UCSD-AML1 (cell line): ENCODE data around the gene MSL3.

Source experiments
- DNase-seq: peaks from one replicate; lab custom pipeline; 2025; ENCODE audit not compliant: unreplicated experiment; lab: John Stamatoyannopoulos, UW

The MSL3 gene

DNA sequence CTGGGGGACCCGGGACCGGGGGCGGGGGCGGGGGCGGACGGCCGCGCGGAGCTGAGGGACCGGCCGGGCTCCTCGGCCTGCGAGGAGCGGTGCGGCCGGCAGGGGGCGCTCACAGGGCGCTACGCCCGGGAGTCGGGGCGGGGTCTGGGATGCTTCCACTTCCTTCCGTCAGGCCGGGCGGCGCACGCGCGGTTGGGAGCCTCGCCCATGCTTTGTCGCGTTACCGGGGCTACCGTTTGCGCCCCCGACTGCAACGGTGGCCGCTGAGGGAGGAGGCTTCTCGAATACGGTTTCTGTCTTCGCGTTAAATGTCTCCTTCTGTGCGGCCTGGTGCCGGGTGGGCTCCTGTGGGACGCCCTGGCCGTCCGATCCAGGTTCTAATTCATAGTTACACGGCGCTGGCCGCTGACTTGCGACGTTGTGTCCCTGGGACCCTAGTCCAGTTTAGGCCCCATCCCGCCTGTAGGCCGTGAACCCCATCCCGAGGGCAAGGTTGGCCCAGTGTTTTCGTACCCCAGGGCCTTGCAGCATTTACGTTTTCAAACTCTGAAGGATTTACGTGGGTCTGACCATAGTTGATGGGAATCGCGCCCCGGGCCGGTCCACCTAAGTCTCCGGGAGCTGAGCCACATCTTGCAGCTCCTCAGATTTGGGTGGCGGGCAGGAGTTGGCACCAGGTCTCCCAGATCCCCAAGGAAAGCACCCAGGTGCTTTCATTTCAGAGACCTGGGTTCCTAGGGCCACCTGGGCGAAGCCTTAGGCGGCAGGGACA, 549 bp downstream of the MSL3 start:
- DNase-seq: peak; percentile 83

DNA sequence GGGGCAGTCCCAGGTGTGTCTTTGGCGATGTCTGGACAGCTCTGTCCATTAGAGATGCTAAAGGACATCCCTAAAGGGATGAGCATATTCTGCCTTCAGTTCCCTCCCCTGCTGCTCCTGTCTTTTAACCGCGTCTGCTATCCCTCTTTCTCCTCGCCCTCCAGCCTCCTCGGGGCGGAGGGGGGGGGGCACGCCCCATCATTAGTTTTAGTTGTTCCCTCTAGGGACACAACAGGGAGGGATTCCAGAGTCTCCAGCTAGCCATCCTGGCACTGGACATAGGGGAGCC, 1.1 kb downstream of the MSL3 start:
- DNase-seq: no peak

DNA sequence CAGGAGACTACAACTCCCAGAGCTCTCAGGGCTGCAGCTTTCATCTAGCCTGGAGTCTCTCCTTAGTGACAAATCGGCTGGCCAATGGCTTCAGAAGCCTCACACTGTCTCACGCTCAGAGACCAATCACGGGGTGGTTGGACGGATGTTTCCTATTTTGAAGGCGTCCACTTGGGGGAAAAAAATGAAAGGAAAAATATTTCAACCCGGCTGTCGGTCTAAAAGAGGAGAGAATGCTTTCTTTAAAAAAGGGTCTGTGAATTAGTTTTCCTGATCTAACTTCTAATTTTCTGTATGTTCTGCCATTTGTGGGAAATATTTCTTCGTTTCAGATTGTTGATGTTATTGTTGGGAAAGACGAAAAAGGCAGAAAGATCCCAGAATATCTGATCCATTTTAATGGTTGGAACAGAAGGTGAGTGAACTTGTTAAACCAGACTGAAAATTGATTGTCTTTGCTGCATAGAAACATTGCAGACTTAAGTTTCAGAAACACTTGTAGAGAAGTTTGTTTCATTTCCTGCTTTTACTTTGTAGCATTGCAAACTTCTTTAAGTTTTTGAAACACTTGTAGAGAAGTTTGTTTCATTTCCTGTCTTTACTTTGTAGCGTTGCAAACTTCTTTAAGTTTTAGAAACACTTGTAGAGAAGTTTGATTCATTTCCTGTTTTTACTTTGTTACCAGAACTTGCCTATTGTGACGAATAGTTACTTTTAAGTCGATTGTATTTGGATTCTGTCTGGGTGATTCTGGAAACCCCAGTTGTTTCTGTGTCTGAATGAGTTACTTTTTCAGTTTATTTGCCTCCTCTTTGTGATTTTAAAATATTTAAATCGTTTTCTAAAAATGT, 1.6 kb downstream of the MSL3 start:
- DNase-seq: peak; percentile 77

DNA sequence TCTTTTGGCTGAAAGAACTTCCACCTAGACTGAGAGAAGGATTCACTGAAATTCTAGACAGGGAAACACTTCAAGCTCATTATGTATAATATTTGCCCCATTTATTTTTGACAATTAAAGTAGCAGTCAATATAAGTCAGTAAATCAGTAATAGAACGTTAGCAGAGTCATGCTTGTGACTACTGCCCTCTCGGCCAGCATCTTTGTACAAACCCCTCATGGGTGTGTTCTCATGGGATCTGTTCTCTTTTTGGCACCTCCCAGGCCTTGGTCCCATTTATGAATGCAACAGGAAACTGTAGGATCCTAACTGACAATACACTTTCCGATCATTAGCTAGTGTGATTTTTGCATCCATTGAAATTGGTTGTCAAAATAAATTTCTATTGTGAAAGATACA, 2.9 kb downstream of the MSL3 start:
- DNase-seq: no peak

DNA sequence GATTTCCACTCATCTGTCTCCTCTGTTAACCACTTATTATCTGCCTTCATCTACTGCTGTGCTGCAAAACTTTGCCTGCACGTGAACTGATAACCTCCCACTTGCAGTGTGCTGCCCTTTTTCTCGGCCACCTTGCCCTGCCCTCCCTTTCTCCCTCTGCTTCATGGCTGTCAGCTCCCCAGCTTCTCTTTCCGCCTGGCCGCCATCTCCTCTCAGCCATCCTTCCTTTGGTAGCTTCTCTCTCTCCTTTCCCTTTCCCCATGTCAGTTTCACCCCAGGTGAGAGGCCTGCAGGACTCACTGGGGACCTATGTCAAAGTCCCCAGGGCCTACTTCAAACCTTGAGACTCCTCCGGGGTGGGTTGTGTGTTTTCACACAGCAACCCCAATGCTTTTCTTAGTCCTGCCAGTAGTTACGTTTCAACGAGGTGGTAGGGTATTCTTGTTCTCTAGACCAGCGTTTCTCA, 6.6 kb downstream of the MSL3 start:
- DNase-seq: no peak

DNA sequence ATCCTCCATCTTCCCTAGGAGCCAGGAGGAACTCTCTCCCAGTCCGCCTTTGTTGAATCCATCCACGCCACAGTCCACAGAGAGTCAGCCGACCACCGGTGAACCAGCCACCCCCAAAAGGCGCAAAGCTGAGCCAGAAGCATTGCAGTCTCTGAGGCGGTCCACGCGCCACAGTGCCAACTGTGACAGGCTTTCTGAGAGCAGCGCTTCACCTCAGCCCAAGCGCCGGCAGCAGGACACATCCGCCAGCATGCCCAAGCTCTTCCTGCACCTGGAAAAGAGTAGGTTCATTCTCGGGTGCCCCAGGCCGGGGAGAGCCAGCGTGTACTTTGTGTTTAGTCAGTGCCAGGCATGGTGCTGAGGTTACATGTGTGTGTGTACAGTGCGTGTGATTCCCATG, 7.4 kb downstream of the MSL3 start:
- DNase-seq: no peak

DNA sequence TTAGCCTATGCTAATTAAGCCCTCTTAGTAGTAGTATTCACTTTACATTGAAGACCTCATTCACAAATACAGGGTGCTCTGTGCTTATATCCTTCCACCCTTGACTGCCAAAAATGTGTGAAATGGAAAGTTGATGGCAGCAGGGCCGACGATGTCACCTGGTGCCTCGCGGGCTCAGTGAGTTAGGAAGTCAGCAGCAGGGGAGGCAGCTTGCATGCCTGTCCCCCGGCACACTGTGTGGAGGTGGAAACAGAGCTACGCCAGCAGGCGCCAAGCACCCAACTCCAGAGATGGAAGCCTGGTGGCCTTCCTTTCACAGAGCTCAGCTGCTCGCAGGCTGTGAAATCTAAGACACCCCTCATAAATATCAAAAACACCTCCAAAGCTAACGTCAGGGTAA, 8.4 kb downstream of the MSL3 start:
- DNase-seq: no peak

DNA sequence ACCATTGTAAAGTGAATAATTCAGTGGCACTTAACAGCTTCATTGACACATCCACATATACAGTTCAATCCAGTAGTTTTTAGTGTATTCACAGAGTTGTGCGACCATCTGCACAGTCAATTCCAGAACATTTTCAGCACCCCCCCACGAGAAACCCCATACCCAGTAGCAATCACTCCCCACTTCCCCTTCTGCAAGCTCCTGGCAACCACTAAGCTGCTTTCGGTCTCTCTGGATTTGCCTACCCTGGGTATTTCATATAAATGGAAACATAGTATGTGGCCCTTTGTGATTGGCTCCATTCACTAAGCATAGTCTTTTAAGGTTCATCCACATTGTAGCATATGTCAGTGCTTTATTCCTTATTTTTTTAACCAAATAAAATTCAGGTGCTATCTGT, 10.0 kb downstream of the MSL3 start:
- DNase-seq: no peak

DNA sequence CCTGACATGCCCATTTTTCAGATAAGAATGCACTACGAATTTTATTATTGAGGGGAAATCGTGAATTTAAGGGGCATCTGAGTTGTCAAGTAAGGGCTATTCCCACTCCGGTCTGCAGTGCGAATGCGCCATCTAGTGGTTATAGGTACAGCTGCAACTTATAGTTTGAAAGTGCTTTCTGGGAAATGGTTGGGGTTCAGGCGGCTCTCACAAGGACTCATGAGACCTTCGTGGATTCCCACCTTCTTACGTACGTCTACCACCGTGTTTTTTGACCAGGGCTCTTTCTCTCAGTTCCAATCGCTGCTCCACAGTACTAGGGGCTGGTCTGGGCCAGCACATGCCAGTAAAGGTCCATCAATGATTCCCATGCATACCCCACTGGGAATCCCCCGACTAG, 12.3 kb downstream of the MSL3 start:
- DNase-seq: peak; percentile 19

DNA sequence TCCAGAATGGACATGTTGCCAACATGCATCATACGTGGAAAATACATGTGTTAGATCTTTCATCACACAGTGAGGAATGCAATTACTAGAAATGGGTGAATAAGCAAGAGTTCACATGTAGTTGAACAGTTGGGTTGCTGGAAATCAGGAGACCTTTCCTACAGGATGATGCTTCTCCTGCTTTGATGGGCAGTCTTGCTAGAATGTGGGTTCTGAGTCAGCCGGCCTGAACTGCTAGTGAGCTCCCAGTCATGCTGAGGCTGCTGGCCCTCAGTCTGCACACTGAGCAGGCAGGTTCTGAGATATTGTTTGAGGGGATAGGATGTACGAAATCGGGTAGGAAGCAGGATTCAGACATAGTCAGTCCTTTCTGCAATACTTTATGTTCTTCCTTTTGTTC, 20.2 kb downstream of the MSL3 start:
- no peak for DNase-seq

DNA sequence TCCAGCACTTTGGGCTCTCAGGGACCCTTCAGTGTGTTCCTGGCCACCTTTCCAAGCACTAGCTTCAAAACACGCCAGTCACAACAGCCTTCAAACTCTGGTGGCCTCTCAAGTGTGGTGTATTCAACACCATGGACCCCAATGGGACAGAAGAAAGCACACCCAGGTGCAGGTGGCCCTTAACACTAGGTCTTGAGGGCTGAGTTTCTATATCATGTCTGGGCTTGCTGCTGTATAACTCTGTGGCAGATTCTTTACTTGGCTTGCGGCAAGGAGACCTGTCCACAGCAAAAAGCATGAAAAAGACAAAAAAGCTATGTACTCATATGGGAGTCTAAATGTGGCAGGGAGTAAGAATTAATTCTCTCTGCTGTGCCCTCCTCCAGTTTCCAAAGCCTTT, 23.1 kb downstream of the MSL3 start:
- no peak for DNase-seq

DNA sequence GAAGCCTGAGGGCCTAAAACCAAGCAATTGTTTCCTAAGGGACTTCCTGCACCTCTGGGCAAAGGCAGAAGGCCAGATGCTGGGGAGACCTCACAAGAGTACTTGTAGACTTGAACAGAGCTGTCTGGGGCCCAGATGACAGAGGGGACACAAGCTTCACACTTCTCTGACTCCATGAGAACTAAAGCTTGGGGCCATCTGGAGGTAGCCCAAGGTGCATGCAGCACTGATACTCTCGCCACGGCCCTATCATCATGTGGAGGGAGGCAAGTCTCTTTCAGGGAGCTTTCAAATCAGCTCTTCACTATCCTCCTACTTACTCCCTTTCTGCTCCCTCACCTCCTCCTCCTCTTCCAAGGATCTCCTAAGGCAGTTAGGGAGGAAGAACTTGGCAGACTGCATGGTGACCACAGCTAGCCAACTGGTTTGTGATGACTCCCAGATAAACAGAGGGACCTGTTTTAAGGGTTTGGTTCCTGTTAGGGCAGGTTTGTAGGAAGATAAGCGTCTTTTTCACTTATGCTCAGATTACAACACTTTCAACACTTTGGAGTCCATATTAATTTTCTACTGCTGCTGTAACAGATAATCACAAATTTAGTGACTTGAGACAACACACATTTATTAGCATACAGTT, 23.8 kb downstream of the MSL3 start:
- DNase-seq: no peak

DNA sequence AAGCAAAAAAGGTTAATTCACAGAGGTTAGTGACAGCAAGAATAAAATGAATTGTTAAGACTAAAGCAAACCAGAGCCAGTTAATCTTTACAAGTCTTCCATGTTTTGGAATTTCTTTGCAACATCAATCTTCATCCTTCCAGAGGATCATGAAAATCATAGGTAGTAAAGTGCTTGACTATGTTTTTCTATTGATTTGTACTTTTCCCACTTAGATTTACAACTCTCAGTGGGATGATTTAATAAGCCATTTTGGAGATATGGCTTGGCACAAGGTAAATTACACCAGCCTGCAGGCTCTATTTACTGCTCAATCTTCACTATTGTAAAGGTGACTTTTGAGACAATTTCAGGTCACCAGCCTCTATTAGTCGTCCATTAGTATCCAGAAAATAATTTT, 26.5 kb downstream of the MSL3 start:
- no peak for DNase-seq

DNA sequence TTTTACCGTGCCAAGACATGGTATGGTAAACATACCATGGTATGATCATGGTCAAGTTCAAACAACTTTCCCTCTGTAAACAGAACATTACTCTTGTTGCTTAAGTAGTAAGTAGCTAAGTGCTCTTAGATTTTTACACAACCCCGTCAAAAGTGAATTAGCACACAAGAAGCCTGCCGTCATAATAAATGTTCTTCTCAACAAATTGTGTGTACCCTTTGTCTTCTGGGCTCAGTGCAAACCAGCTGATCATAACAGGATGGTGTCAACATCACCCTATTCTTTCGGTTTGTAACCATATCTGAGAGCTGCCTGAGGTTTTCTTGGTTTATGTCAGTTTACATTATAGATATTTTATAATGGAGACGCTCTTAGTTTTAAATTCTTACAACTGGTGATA, 28.8 kb downstream of the MSL3 start:
- DNase-seq: no peak

DNA sequence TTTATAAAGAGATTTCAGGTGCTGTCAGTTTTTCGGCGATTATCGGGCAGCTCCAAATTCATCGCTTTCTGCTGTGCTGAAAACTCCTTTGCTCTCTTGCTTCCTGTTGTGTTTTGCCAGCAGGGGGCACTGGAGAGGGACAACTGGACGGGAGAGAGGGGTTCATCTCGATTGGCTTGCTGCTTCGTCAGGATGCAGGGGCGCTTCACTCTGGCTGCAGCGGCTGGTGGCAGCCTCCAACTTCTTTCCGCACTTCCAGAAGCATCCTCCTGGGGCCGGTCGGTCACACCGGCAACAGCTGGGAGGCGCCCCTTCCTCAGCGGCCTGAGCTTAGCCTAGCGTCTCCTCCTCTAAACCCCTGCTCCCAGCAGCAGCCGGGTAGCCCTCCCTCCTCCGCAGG, 29.5 kb downstream of the MSL3 start:
- DNase-seq: peak; percentile 41

DNA sequence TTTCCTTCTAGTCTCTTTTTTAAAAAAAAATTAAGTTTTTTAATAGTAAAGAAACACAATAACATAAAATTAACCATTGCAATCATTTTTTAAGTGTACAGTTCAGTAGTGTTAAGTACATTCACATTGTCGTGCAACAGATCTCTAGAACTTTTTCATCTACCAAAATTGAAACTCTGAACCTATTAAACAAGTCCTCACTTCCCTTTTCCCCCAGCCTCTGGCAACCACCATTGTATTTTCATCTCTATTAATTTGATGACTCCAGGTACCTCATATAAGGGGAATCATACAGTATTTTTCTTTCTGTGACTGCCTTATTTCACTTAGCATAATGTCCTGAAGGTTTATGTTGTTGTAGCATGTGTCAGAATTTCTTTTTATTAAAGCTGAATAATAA, 31.8 kb downstream of the MSL3 start:
- no peak for DNase-seq

DNA sequence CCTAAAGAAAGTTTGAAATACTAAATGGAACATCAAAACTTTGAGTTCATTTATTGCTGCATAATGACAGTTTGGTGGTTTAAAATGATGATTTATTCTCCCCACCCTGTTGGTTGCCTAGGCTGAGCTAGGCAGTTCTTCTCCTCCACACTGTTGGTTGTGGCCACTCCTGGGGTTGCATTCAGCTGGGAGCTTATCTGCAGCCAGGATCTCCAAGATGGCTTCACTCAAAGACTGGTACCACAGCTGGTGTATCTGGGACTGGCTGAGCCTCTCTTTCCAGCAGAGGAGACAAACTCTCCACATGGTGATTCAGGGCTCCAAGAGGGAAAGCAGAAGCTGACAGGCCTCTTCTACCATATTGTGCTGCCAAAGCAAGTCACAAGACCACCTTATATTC, 33.1 kb downstream of the MSL3 start:
- DNase-seq: no peak

DNA sequence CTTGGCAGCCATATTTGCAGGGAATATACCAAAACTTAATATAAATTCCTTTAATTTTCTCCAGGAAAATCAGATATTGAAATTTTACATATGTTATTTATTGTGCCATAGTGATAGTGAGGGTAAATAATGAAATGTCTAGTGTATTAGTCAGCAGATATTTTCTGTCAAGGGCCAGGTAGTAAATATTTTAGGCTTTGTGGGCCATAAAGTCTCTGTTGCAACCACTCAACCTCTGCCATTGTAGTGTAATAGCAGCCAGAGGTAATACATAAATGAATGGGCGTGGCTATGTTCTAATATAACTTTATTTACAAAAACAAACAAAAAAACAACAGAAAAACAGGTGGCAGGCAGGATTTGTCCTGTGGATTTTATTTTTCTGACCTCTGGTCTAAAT, 33.5 kb downstream of the MSL3 start:
- DNase-seq: no peak

DNA sequence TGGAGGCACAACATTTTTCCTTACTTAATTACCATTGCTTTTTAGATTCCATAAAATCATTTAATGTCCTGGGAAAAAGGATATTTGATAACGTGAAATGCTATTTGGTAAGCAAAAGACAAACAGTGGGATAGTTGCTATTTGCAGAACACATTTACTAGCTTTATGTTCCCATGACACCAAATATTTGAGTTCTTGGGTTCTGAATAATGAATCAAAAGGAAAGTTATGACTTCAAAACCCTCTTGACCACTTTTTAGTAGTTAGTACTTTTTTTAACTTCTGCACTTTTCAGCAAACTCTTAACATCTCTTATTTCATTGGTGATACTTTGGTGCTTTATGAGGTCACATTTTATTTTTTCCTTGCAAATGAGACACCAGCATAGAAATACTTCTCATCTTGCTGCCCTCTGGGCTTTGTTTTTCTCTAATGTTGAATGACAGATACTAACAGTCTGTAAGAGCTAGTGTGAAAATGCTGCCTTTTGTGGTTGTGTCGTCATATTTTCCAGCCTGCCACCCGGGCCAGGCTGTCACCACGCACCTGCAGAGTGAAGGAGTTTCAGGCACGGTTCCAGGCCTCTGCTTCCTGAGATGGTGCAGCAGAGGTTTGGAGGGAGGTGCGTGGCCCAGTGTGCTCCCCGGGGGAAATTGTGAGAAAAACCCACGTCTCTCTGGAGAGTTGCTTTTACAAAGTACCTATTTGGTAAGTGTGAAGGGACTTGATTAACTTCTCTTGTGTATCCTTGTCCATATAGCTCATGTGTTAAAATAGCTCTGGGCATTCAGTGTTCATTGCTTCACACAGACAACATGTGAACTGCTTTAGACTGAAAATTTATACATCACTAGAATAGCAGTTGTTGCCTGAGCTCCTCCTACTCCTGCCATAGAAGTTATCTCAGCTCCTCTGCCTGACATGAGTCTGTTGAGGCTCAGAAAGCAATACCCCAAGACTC, 34.7 kb downstream of the MSL3 start:
- no peak for DNase-seq

DNA sequence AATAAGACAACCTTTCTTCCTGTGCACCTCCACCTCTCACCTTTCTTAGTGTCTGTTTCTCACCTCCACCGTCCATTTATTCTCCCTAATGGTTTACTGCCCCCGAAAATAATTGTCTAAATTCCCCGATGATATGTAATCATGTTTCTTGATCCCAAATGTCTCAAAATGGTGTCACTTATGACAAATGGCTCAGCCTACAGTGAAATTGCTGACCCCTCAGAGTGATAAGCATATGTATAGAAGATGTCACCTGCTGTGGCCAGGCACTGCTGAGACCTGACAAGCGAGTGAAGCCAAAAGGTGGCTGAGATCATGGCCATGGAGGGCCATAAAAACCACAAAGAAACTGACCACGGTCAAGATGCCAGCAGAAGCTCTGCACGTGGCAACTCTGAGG, 35.7 kb downstream of the MSL3 start:
- DNase-seq: no peak

DNA sequence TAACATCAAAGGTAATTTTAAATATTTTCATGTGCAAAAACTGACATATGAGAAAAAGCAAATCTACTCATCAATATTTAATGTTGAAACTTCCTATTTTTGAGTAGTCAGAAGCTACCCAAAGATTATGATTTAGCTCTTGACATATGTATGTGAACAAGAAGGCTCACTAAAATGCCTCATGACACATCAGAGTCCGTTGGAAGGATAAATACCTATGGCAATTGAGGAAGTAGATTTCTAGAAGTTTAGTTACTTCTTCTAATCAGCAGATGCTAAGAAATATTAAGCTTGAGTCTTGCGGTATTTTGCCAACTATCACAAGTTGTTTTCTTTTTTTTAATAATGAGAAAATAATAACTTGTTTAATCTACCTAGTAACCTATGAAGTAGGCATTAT, 55.3 kb downstream of the MSL3 start:
- no peak for DNase-seq
